SK-N-SH treated with all-trans-retinoic acid at 6 μM for 48 hours (cell line): ENCODE data around the gene PTPRCAP.

Experiments
- ATAC-seq: fragments of 200-7000 bp; cut with Tn5 transposase; 3 replicates; pipeline ENCODE4 v1.9.1; 2020; ENCODE audit warnings: mild to moderate bottlenecking, moderate library complexity
- BACH2 ChIP-seq: fragments of 250-450 bp; sonication (Bioruptor Pico); IDR thresholded peaks from 2 replicates; pipeline ENCODE4 v1.9.0; 2021; ENCODE audit warnings: mild to moderate bottlenecking, borderline replicate concordance
- CSDC2 ChIP-seq: fragments of 250-450 bp; sonication (Bioruptor Pico); IDR thresholded peaks from 2 replicates; pipeline ENCODE4 v1.5.0; 2020; ENCODE audit warnings: mild to moderate bottlenecking, moderate library complexity
- ESRRG ChIP-seq: fragments of 250-450 bp; sonication (Bioruptor Pico); IDR thresholded peaks from 2 replicates; pipeline ENCODE4 v1.6.1; 2021; ENCODE audit warnings: mild to moderate bottlenecking
- GLIS3 ChIP-seq: fragments of 250-450 bp; sonication (Bioruptor Pico); IDR thresholded peaks from 2 replicates; pipeline ENCODE4 v1.5.0; 2020; ENCODE audit warnings: mild to moderate bottlenecking, moderate library complexity
- ISL1 ChIP-seq: fragments of 250-450 bp; sonication (Bioruptor Pico); IDR thresholded peaks from 2 replicates; pipeline ENCODE4 v2.1.2; 2022; ENCODE audit warnings: mild to moderate bottlenecking, moderate library complexity
- OSR1 ChIP-seq: fragments of 250-450 bp; sonication (Bioruptor Pico); IDR thresholded peaks from 2 replicates; pipeline ENCODE4 v1.8.0; 2022; ENCODE audit warnings: moderate library complexity, mild to moderate bottlenecking, inconsistent platforms
- PPARA ChIP-seq: fragments of 250-450 bp; sonication (Bioruptor Pico); IDR thresholded peaks from 2 replicates; pipeline ENCODE4 v1.5.0; 2020; ENCODE audit warnings: mild to moderate bottlenecking, borderline replicate concordance
- SNAI2 ChIP-seq: fragments of 250-450 bp; sonication (Bioruptor Pico); IDR thresholded peaks from 2 replicates; pipeline ENCODE4 v1.5.0; 2020; ENCODE audit warnings: mild to moderate bottlenecking, moderate library complexity
- TCF4 ChIP-seq: fragments of 250-450 bp; sonication (Bioruptor Pico); IDR thresholded peaks from 2 replicates; pipeline ENCODE4 v1.8.0; 2021; ENCODE audit warnings: mild to moderate bottlenecking, moderate library complexity, borderline replicate concordance
- TOX ChIP-seq: fragments of 250-450 bp; sonication (Bioruptor Pico); IDR thresholded peaks from 2 replicates; pipeline ENCODE4 v1.8.0; 2021; ENCODE audit warnings: mild to moderate bottlenecking, moderate library complexity, borderline replicate concordance
- ZC3H10 ChIP-seq: fragments of 250-450 bp; sonication (Bioruptor Pico); IDR thresholded peaks from 2 replicates; pipeline ENCODE4 v1.5.1; 2021; ENCODE audit warnings: mild to moderate bottlenecking, moderate library complexity
- ZFP3 ChIP-seq: fragments of 250-450 bp; sonication (Bioruptor Pico); IDR thresholded peaks from 2 replicates; pipeline ENCODE4 v1.5.0; 2020; ENCODE audit warnings: mild to moderate bottlenecking, moderate library complexity
- ZFP30 ChIP-seq: fragments of 450-650 bp; formaldehyde crosslinking; IDR thresholded peaks from 2 replicates; pipeline ENCODE4 v1.5.0; 2022; ENCODE audit warnings: mild to moderate bottlenecking, moderate library complexity
- ZNF565 ChIP-seq: fragments of 450-650 bp; formaldehyde crosslinking; conservative IDR thresholded peaks from 2 replicates; pipeline ENCODE4 v1.5.0; 2020; ENCODE audit warnings: low read depth, mild to moderate bottlenecking, moderate library complexity
- ZNF70 ChIP-seq: fragments of 450-650 bp; formaldehyde crosslinking; IDR thresholded peaks from 2 replicates; pipeline ENCODE4 v1.5.0; 2020; ENCODE audit warnings: mild to moderate bottlenecking, moderate library complexity
- ZNF8 ChIP-seq: fragments of 450-650 bp; formaldehyde crosslinking; IDR thresholded peaks from 2 replicates; pipeline ENCODE4 v1.5.0; 2020; ENCODE audit warnings: mild to moderate bottlenecking, moderate library complexity
- TF ChIP-seq, protein P1 (sequence below): fragments of 250-450 bp; sonication (Bioruptor Pico); IDR thresholded peaks from 2 replicates; pipeline ENCODE4 v1.8.0; 2020; ENCODE audit warnings: mild to moderate bottlenecking, moderate library complexity, borderline replicate concordance
- TF ChIP-seq, protein P2 (sequence below): fragments of 250-450 bp; sonication (Bioruptor Pico); IDR thresholded peaks from 2 replicates; pipeline ENCODE4 v1.5.0; 2020; ENCODE audit warnings: mild to moderate bottlenecking, moderate library complexity
- TF ChIP-seq, protein P3 (sequence below): fragments of 250-450 bp; sonication (Bioruptor Pico); IDR thresholded peaks from 2 replicates; pipeline ENCODE4 v1.5.1; 2021; ENCODE audit warnings: mild to moderate bottlenecking, moderate library complexity
- TF ChIP-seq, protein P4 (sequence below): fragments of 250-450 bp; sonication (Bioruptor Pico); IDR thresholded peaks from 2 replicates; pipeline ENCODE4 v1.5.1; 2020; ENCODE audit warnings: low read depth, mild to moderate bottlenecking, moderate library complexity
- TF ChIP-seq, protein P5 (sequence below): fragments of 250-450 bp; sonication (Bioruptor Pico); IDR thresholded peaks from 2 replicates; pipeline ENCODE4 v1.8.0; 2021; ENCODE audit warnings: low read depth, mild to moderate bottlenecking, moderate library complexity, borderline replicate concordance

PTPRCAP gene

DNA sequence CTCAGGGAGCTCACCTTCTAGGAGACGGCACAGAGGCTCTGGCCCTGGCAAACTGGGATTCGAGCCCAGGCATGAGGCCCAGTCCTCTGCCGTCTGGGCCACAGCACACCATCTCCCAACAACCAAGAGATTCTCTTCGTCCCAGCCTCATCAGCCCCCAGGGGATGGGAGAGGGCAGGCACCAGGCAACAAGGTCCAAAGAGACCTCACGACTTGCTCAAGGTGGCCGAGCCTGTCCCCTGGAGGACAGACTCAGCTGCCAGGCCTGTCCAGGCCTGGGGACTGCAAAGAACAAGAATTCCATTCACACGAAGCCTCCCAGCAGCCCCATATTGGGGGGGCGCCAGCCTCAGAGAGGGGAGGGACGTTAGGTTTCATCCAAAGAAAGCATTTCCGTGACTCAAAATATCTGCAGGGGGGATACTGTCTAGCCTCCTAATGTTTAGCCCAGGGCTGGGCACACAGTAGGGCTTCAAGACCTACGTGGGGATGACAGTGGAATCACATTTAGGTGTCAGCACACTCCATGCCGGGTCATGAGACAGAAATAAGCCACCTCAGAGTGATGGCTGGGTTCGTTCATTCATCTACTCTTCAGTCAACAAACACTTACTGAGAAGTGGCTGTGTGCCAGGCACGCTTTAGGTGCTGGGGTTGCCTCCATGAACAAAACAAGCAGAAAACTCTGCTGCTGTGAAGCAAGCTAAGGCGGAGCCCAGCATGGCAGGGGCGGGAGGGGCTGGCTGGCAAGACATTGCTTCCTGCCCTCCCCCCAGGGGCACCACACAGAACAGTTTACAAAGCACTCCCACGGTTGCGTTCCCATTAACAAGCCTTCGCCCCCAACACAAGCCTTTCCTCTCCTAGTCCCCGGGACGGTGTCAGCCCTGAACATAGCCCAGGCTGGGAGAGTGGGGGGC is 20.8 kb downstream of the PTPRCAP start:
- ATAC-seq, result no peak
- TF ChIP-seq, protein P1, sequence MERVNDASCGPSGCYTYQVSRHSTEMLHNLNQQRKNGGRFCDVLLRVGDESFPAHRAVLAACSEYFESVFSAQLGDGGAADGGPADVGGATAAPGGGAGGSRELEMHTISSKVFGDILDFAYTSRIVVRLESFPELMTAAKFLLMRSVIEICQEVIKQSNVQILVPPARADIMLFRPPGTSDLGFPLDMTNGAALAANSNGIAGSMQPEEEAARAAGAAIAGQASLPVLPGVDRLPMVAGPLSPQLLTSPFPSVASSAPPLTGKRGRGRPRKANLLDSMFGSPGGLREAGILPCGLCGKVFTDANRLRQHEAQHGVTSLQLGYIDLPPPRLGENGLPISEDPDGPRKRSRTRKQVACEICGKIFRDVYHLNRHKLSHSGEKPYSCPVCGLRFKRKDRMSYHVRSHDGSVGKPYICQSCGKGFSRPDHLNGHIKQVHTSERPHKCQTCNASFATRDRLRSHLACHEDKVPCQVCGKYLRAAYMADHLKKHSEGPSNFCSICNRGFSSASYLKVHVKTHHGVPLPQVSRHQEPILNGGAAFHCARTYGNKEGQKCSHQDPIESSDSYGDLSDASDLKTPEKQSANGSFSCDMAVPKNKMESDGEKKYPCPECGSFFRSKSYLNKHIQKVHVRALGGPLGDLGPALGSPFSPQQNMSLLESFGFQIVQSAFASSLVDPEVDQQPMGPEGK (CRISPR knock-in tag), result no peak
- TF ChIP-seq, protein P2, sequence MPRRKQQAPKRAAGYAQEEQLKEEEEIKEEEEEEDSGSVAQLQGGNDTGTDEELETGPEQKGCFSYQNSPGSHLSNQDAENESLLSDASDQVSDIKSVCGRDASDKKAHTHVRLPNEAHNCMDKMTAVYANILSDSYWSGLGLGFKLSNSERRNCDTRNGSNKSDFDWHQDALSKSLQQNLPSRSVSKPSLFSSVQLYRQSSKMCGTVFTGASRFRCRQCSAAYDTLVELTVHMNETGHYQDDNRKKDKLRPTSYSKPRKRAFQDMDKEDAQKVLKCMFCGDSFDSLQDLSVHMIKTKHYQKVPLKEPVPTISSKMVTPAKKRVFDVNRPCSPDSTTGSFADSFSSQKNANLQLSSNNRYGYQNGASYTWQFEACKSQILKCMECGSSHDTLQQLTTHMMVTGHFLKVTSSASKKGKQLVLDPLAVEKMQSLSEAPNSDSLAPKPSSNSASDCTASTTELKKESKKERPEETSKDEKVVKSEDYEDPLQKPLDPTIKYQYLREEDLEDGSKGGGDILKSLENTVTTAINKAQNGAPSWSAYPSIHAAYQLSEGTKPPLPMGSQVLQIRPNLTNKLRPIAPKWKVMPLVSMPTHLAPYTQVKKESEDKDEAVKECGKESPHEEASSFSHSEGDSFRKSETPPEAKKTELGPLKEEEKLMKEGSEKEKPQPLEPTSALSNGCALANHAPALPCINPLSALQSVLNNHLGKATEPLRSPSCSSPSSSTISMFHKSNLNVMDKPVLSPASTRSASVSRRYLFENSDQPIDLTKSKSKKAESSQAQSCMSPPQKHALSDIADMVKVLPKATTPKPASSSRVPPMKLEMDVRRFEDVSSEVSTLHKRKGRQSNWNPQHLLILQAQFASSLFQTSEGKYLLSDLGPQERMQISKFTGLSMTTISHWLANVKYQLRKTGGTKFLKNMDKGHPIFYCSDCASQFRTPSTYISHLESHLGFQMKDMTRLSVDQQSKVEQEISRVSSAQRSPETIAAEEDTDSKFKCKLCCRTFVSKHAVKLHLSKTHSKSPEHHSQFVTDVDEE (CRISPR knock-in tag), result no peak
- TF ChIP-seq SNAI2 (CRISPR knock-in tag), result no peak
- TF ChIP-seq, protein P3, sequence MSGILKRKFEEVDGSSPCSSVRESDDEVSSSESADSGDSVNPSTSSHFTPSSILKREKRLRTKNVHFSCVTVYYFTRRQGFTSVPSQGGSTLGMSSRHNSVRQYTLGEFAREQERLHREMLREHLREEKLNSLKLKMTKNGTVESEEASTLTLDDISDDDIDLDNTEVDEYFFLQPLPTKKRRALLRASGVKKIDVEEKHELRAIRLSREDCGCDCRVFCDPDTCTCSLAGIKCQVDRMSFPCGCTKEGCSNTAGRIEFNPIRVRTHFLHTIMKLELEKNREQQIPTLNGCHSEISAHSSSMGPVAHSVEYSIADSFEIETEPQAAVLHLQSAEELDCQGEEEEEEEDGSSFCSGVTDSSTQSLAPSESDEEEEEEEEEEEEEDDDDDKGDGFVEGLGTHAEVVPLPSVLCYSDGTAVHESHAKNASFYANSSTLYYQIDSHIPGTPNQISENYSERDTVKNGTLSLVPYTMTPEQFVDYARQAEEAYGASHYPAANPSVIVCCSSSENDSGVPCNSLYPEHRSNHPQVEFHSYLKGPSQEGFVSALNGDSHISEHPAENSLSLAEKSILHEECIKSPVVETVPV, result no peak
- TF ChIP-seq, protein P4, sequence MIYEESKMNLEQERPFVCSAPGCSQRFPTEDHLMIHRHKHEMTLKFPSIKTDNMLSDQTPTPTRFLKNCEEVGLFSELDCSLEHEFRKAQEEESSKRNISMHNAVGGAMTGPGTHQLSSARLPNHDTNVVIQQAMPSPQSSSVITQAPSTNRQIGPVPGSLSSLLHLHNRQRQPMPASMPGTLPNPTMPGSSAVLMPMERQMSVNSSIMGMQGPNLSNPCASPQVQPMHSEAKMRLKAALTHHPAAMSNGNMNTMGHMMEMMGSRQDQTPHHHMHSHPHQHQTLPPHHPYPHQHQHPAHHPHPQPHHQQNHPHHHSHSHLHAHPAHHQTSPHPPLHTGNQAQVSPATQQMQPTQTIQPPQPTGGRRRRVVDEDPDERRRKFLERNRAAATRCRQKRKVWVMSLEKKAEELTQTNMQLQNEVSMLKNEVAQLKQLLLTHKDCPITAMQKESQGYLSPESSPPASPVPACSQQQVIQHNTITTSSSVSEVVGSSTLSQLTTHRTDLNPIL (CRISPR knock-in tag), result no peak
- no peak for TF ChIP-seq ZNF565
- no peak for TF ChIP-seq CSDC2 (CRISPR knock-in tag)
- no peak for TF ChIP-seq GLIS3 (CRISPR knock-in tag)
- no peak for TF ChIP-seq ZFP30 (CRISPR knock-in tag)
- no peak for TF ChIP-seq ESRRG (CRISPR knock-in tag)
- TF ChIP-seq PPARA (CRISPR knock-in tag), result no peak
- TF ChIP-seq ZNF8 (CRISPR knock-in tag), result no peak
- TF ChIP-seq ZFP3, result no peak
- no peak for TF ChIP-seq BACH2
- TF ChIP-seq, protein P5, sequence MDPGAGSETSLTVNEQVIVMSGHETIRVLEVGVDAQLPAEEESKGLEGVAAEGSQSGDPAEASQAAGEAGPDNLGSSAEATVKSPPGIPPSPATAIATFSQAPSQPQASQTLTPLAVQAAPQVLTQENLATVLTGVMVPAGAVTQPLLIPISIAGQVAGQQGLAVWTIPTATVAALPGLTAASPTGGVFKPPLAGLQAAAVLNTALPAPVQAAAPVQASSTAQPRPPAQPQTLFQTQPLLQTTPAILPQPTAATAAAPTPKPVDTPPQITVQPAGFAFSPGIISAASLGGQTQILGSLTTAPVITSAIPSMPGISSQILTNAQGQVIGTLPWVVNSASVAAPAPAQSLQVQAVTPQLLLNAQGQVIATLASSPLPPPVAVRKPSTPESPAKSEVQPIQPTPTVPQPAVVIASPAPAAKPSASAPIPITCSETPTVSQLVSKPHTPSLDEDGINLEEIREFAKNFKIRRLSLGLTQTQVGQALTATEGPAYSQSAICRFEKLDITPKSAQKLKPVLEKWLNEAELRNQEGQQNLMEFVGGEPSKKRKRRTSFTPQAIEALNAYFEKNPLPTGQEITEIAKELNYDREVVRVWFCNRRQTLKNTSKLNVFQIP, result no peak
- TF ChIP-seq ZC3H10 (CRISPR knock-in tag), result no peak
- no peak for TF ChIP-seq TCF4
- TF ChIP-seq ISL1, result no peak
- TF ChIP-seq TOX (CRISPR knock-in tag), result no peak
- no peak for TF ChIP-seq ZNF70 (CRISPR knock-in tag)

DNA sequence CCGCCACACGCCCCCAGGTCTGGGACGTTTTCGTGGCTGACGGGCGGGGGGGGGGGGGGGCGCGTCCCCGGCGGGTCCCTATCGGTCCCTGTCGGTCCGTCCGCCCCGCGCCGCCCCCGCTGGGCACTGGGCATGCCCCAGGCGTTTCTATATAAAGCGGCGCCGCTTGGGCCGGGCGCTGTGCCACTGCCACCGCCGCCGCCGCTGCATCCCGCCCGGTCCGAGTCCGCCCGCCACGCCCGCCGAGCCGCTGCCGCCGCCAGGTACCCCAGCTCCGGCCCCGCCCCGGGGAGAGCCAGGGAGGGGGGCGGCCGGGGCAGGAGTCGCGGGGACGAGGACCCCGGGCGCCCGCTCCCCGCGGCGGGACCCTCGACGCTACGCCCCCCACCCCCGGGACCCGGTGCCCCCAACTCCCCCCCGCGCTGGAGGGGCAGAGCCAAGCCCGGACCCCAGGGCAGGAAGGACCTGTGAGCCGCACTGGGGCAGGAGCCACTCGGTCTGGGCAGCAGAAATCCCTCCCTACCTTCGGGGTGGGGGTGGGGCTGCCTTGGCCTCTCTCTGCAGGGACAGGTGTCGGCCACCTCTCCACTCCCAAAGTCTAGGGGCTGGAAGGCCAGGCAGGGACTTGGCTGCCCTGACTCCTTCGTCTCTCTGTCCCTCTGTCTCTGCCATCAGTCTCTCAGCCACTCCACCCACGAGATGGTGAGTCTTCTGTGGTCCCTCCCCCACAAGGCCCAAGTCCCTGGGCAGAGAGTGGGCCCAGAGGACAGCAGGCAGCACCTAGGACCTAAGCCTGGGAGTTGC is 21.8 kb downstream of the PTPRCAP start, which contains the start of gene CARNS1:
Gene CARNS1, plus strand, starts transcription at position 178 of the 804 bp plus-strand sequence. Its CDS starts 522 bp downstream, at position 700.
- TF ChIP-seq CSDC2 (CRISPR knock-in tag) (no peak), TOX (CRISPR knock-in tag) (no peak), ZNF70 (CRISPR knock-in tag) (no peak), OSR1 (CRISPR knock-in tag) (no peak), ISL1 (no peak), ZC3H10 (CRISPR knock-in tag) (no peak), ZFP3 (no peak), SNAI2 (CRISPR knock-in tag) (no peak), BACH2 (no peak)
- TF ChIP-seq, protein P4 (CRISPR knock-in tag), result no peak
- ATAC-seq, result no peak
